Kidney epithelial cell (primary cell): ENCODE results near the gene CAPS. TPM values are rescaled to one million over a fixed set of nuclear protein-coding genes. Genes with fewer than 3 reads are reported as not detected.
A peak's percentile ranks its signal among the peaks of the same experiment; 100 is the strongest.

Experiments
- DNase-seq: peaks from one replicate; pipeline ENCODE4 v3.0.0-alpha.2; 2010; ENCODE audit warnings: low read depth
- H3K27me3 ChIP-seq: 2 replicates; pipeline ENCODE4 v1.6.0; 2011; ENCODE audit warnings: low read length; ENCODE audit not compliant: control insufficient read depth, insufficient read depth
- H3K36me3 ChIP-seq: 2 replicates; pipeline ENCODE4 v1.5.1; 2011; ENCODE audit warnings: low read length; ENCODE audit not compliant: control insufficient read depth, insufficient read depth
- H3K4me3 ChIP-seq: 2 replicates; pipeline ENCODE4 v1.5.1; 2011; ENCODE audit warnings: low read depth, mild to moderate bottlenecking, control low read depth, low read length
- total RNA-seq: library from RNA; depleted of rRNA; stranded (reverse); fragments of >200 nt; gene quantifications from 2 replicates; pipeline ENCODE4 v1.2.3, GENCODE V29; 2015
- TF ChIP-seq, protein P1 (sequence below): IDR thresholded peaks from 2 replicates; pipeline ENCODE4 v1.5.1; 2011; ENCODE audit warnings: mild to moderate bottlenecking, moderate library complexity, low read length, control low read depth, inconsistent platforms; ENCODE audit not compliant: insufficient read depth, poor library complexity, severe bottlenecking

CAPS gene
- total RNA-seq, 1 donor from 2014 or later = 2.3 TPM

DNA sequence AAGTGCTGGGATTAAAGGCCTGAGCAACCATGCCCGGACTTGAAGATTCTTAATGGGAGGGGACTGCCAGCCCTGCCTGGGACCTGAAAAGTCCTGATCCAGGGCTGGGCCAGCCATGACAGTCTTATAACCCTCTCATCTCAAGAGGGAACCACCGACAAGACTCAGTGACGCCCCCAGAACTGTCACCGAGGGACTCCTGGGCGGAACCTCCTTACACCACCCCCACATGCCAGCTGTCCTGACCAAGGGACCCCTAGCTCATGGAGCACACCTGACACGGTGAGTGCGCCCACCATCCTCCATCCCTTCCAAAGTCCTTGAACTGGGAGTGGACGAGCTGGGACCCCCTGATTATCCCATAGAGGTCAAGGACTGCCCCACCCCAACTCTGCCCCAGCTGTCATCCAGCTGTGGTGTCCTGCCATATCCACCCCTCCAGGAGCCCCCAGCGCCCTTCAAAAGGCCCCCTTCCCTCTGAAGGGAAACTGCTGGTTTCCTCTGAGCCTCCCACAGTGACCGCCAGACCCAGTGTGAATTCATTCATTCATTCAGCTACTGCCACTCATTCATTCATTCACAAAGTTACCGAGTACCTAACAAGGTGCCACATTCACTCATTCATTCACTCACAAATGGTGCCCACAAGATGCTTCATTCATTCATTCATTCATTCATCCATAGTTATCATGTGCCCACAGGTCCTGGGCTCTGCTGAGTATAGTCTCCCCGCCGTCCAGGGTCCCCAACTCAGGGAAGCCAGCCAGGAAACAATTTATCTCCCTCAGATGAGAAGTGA lies 14.1 kb upstream of the CAPS start:
- Histone ChIP-seq H3K36me3 (no peaks in the 10 kb centered on the region), H3K4me3 (no peak overlapping the region), H3K27me3 (no peaks in the 10 kb centered on the region)
- no peak for DNase-seq
- TF ChIP-seq, protein P1, sequence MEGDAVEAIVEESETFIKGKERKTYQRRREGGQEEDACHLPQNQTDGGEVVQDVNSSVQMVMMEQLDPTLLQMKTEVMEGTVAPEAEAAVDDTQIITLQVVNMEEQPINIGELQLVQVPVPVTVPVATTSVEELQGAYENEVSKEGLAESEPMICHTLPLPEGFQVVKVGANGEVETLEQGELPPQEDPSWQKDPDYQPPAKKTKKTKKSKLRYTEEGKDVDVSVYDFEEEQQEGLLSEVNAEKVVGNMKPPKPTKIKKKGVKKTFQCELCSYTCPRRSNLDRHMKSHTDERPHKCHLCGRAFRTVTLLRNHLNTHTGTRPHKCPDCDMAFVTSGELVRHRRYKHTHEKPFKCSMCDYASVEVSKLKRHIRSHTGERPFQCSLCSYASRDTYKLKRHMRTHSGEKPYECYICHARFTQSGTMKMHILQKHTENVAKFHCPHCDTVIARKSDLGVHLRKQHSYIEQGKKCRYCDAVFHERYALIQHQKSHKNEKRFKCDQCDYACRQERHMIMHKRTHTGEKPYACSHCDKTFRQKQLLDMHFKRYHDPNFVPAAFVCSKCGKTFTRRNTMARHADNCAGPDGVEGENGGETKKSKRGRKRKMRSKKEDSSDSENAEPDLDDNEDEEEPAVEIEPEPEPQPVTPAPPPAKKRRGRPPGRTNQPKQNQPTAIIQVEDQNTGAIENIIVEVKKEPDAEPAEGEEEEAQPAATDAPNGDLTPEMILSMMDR = no peak

GRCh38 chr19:5900976-5901375 lies 13.1 kb upstream of the CAPS start:
- TF ChIP-seq, protein P1 = no peak
- H3K4me3 ChIP-seq = no peak overlapping the region
- no peak for DNase-seq
- H3K27me3 ChIP-seq = no peaks in the 10 kb centered on the region
- H3K36me3 ChIP-seq = no peaks in the 10 kb centered on the region

- Histone ChIP-seq H3K36me3 (no peaks in the 10 kb centered on the region), H3K4me3 (peak overlapping the region; percentile 81), H3K27me3 (no peaks in the 10 kb centered on the region)
- DNase-seq = no peak
- TF ChIP-seq, protein P1 = no peak
Measured at GRCh38 chr19:5903056-5903623, 10.9 kb upstream of the CAPS start.

DNA sequence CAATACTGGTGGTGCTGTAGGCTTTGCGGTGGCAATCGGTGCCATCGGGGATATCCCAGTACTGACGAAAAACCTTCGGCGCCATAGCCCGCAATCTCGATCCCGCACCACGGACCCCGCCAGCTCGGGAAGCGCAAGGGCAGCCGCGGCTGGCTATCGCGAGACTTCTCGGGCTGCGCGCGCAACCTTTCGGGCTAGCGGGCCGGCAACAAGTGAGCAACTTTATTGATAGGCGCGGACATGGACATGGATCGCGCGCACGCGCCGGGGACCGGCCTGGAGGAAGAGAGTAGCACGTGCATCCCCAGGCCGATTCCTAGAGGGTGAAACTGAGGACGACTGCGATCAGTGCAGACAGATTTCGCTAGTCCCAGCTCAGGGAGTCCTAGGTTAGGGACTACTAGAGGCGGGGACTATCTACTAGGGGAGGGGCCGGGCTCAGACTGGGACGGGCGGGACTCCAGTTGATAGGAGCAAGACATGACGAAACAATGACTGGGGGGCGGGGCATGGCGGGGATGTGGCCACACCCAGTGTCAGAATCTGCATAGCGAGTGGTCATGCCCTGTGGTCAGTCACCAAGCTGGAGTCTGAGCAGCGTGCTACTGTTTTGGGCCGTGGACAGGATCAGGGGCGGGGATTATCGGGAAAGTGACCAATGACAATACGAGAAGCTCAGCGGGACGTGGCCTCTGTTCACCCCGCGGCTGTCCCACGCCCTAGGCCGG lies 10.3 kb upstream of the CAPS start, which contains the start of gene NDUFA11:
TSS of gene NDUFA11 (minus strand) at position 167 of the 728 bp plus-strand sequence. CDS start at position 85, 82 bp downstream.
- H3K36me3 ChIP-seq = no peaks in the 10 kb centered on the region
- peak; percentile 70 for DNase-seq
- H3K4me3 ChIP-seq = peak within 1 kb of the TSS; percentile 81
- H3K27me3 ChIP-seq = no peaks in the 10 kb centered on the region
- TF ChIP-seq, protein P1 = no peak

- H3K36me3 ChIP-seq = no peaks in the 10 kb centered on the region
- peak within 1 kb of the TSS; percentile 81 for H3K4me3 ChIP-seq
- H3K27me3 ChIP-seq = no peaks in the 10 kb centered on the region
- TF ChIP-seq, protein P1 = no peak
- peak; percentile 100 for DNase-seq
Measured at GRCh38 chr19:5904352-5905113, 9.5 kb upstream of the CAPS start, which contains the start of gene VMAC. Gene VMAC, plus strand, starts transcription at chr19:5904872. Its CDS starts 19 bp downstream, at chr19:5904891.
